Fibroblast of lung (primary cell): ENCODE results near the gene SLC19A3. TPM values are rescaled to one million over a fixed set of nuclear protein-coding genes. Genes with fewer than 3 reads are reported as not detected.

Experiments used
- DNase-seq, 2 donors: peaks; one replicate each; pipeline versions ENCODE4 v3.0.0 to v3.0.0-alpha.2; 2010; ENCODE audit warnings: low read depth in 2 of 2
- H2AFZ ChIP-seq: 2 replicates; pipeline ENCODE4 v1.5.1; 2012; ENCODE audit warnings: low read length, control low read depth, inconsistent platforms
- H3K27ac ChIP-seq: 2 replicates; pipeline ENCODE4 v1.5.1; 2011; ENCODE audit warnings: low read length, control low read depth; ENCODE audit not compliant: insufficient read depth
- H3K27me3 ChIP-seq: 2 replicates; pipeline ENCODE4 v1.5.1; 2011; ENCODE audit warnings: mild to moderate bottlenecking, low read length; ENCODE audit not compliant: control insufficient read depth, insufficient read depth
- H3K36me3 ChIP-seq: 2 replicates; pipeline ENCODE4 v1.5.1; 2011; ENCODE audit warnings: low read length; ENCODE audit not compliant: control insufficient read depth, insufficient read depth
- H3K4me1 ChIP-seq: 2 replicates; pipeline ENCODE4 v1.5.1; 2011; ENCODE audit warnings: low read length; ENCODE audit not compliant: control insufficient read depth, insufficient read depth; ENCODE audit errors: extremely low read depth
- H3K4me2 ChIP-seq: 2 replicates; pipeline ENCODE4 v1.5.1; 2011; ENCODE audit warnings: low read length, control low read depth; ENCODE audit not compliant: insufficient read depth; ENCODE audit errors: extremely low read depth
- H3K4me3 ChIP-seq, 4 experiments: fragments of 200-600 bp in 1 of 4; sonication (generic) in 1 of 4; replicated peaks in 1 of 4; 2 replicates each; pipeline ENCODE4 v1.5.1; 2011 to 2016; ENCODE audit warnings: low read length in 4 of 4, low read depth in 3 of 4, mild to moderate bottlenecking in 3 of 4, control low read depth in 2 of 4, inconsistent platforms in 1 of 4, mixed read lengths in 1 of 4; ENCODE audit not compliant: insufficient read depth in 1 of 4; ENCODE audit errors: control extremely low read depth in 1 of 4
- H3K79me2 ChIP-seq: 2 replicates; pipeline ENCODE4 v1.5.1; 2012; ENCODE audit warnings: mild to moderate bottlenecking, low read length, inconsistent platforms; ENCODE audit not compliant: control insufficient read depth, insufficient read depth
- H3K9ac ChIP-seq: 2 replicates; pipeline ENCODE4 v1.5.1; 2011; ENCODE audit warnings: mild to moderate bottlenecking, low read length, control low read depth; ENCODE audit not compliant: insufficient read depth
- H3K9me3 ChIP-seq: 2 replicates; pipeline ENCODE4 v1.5.1; 2012; ENCODE audit warnings: low read depth, low read length; ENCODE audit not compliant: control insufficient read depth, insufficient read depth
- H4K20me1 ChIP-seq: 2 replicates; pipeline ENCODE4 v1.5.1; 2011; ENCODE audit warnings: low read length; ENCODE audit not compliant: control insufficient read depth, insufficient read depth; ENCODE audit errors: extremely low read depth
- EZH2 ChIP-seq: IDR thresholded peaks from 2 replicates; pipeline ENCODE4 v1.5.1; 2012; ENCODE audit warnings: low read length, control low read depth, mild to moderate bottlenecking; ENCODE audit errors: missing control alignments
- polyA plus RNA-seq, 2 donors: library from polyadenylated mRNA; depleted of rRNA in 1 of 2; stranded (reverse) in 1 of 2; unstranded in 1 of 2; fragments of >200 nt; gene quantifications; 2 replicates each; pipeline ENCODE4 v1.2.1, GENCODE V29; 2011 to 2012; ENCODE audit warnings: missing spikeins in 1 of 2
- total RNA-seq: library from RNA; depleted of rRNA; stranded (reverse); fragments of >200 nt; gene quantifications from 2 replicates; pipeline ENCODE4 v1.2.1, GENCODE V29; 2014
- TF ChIP-seq, protein P1 (sequence below), 2 donors: IDR thresholded peaks in 1 of 2; conservative IDR thresholded peaks in 1 of 2; 1 replicate in 1 of 2; 2 replicates in 1 of 2; pipeline ENCODE4 v1.5.1; 2011 to 2012; ENCODE audit warnings: low read length in 2 of 2, control low read depth in 1 of 2, inconsistent platforms in 1 of 2, low read depth in 1 of 2, mild to moderate bottlenecking in 1 of 2

The SLC19A3 gene
- total and polyA plus RNA-seq, 2 donors (not counting 1 experiment from before 2014, with no cell fraction given): 0.11 to 0.17 TPM

GRCh38 chr2:227706859-227707258 lies 11.0 kb downstream of the SLC19A3 start:
- no peak for TF ChIP-seq EZH2

GRCh38 chr2:227703961-227704360 lies 13.9 kb downstream of the SLC19A3 start:
- TF ChIP-seq EZH2: no peak
- TF ChIP-seq, protein P1, sequence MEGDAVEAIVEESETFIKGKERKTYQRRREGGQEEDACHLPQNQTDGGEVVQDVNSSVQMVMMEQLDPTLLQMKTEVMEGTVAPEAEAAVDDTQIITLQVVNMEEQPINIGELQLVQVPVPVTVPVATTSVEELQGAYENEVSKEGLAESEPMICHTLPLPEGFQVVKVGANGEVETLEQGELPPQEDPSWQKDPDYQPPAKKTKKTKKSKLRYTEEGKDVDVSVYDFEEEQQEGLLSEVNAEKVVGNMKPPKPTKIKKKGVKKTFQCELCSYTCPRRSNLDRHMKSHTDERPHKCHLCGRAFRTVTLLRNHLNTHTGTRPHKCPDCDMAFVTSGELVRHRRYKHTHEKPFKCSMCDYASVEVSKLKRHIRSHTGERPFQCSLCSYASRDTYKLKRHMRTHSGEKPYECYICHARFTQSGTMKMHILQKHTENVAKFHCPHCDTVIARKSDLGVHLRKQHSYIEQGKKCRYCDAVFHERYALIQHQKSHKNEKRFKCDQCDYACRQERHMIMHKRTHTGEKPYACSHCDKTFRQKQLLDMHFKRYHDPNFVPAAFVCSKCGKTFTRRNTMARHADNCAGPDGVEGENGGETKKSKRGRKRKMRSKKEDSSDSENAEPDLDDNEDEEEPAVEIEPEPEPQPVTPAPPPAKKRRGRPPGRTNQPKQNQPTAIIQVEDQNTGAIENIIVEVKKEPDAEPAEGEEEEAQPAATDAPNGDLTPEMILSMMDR (conservative IDR thresholded peaks at IDR 0.05 in 1 of 2, IDR thresholded peaks at IDR 0.05 in 1 of 2; ENCODE audit: low read depth in 1 of 2, low read length in 2 of 2): no peak
- H3K27me3 ChIP-seq: no peaks in the 10 kb centered on the region
- no peaks in the 10 kb centered on the region for H4K20me1 ChIP-seq
- no peaks in the 10 kb centered on the region for H3K4me1 ChIP-seq
- H3K9me3 ChIP-seq: no peaks in the 10 kb centered on the region
- H3K79me2 ChIP-seq: no peaks in the 10 kb centered on the region
- H3K4me2 ChIP-seq: no peak overlapping the region
- H3K4me3 ChIP-seq: no peak overlapping the region
- H3K27ac ChIP-seq: no peak overlapping the region
- peak; percentile 35 to 36 for DNase-seq
- H3K36me3 ChIP-seq: no peaks in the 10 kb centered on the region
- no peak overlapping the region for H2AFZ ChIP-seq
- no peak overlapping the region for H3K9ac ChIP-seq

More at GRCh38 chr2:227706859-227707258, 11.0 kb downstream of the SLC19A3 start:
- H2AFZ ChIP-seq: no peak overlapping the region
- H3K9ac ChIP-seq: no peak overlapping the region
- H3K36me3 ChIP-seq: no peaks in the 10 kb centered on the region
- no peak overlapping the region for H3K27ac ChIP-seq
- no peaks in the 10 kb centered on the region for H3K27me3 ChIP-seq
- no peaks in the 10 kb centered on the region for H3K4me1 ChIP-seq
- no peaks in the 10 kb centered on the region for H4K20me1 ChIP-seq
- H3K9me3 ChIP-seq: no peaks in the 10 kb centered on the region
- no peak overlapping the region for H3K4me2 ChIP-seq
- H3K79me2 ChIP-seq: no peaks in the 10 kb centered on the region
- no peak overlapping the region for H3K4me3 ChIP-seq
- DNase-seq: no peak

- Histone ChIP-seq H3K79me2 (no peaks in the 10 kb centered on the region), H3K4me1 (no peaks in the 10 kb centered on the region), H3K9ac (no peak overlapping the region), H3K27me3 (no peaks in the 10 kb centered on the region), H2AFZ (no peak overlapping the region), H3K4me3 (no peak overlapping the region), H3K27ac (no peak overlapping the region), H3K4me2 (no peak overlapping the region), H4K20me1 (no peaks in the 10 kb centered on the region), H3K9me3 (no peaks in the 10 kb centered on the region), H3K36me3 (no peaks in the 10 kb centered on the region)
- peak; percentile 29 to 31 for DNase-seq
- TF ChIP-seq, protein P1 (conservative IDR thresholded peaks at IDR 0.05 in 1 of 2, IDR thresholded peaks at IDR 0.05 in 1 of 2; ENCODE audit: low read depth in 1 of 2, low read length in 2 of 2): no peak
- no peak for TF ChIP-seq EZH2
Observed at GRCh38 chr2:227703280-227703732, 14.5 kb downstream of the SLC19A3 start.
